ENCODE results near the gene AIG1.
A peak's percentile ranks its signal among the peaks of the same experiment; 100 is the strongest.
"Not testable (repeated sequence)": the region's sequence is repeated elsewhere in the genome, so short reads cannot be mapped to it uniquely, and the experiment has no call there.

The AIG1 gene

GRCh38 chr6:143241111-143241510 lies 180.4 kb downstream of the AIG1 start:
- DNase-seq, result no peak

GRCh38 chr6:143241911-143242310 lies 181.2 kb downstream of the AIG1 start:
- DNase-seq, result no peak

- DNase-seq, result no peak
Observed at GRCh38 chr6:143243786-143244185, 183.1 kb downstream of the AIG1 start.

GRCh38 chr6:143245656-143246055 lies 185.0 kb downstream of the AIG1 start:
- DNase-seq, result no peak

DNA sequence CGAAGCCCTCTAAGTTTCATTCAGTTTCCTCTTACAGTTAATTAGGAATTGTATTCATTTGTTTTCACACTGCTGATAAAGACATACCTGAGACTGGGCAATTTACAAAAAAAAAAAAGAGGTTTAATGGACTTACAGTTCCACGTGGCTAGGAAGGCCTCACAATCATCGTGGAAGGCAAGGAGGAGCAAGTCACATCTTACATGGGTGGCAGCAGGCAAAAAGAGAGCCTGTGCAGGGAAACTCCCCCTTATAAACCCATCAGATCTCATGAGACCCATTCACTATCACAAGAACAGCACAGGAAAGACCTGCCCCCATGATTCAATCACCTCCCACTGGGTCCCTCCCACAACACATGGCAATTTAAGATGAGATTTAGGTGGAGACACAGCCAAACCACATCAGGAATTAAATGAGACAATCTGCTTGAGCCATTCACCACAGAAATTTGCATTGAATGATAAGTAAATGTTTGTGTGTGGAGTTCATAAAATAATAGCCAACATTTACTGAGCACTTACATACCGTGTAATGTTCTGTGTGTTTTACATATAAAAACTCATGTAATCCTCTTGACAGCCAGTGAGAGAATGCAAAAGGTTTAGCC lies 185.6 kb downstream of the AIG1 start:
- DNase-seq, result not testable (repeated sequence)

GRCh38 chr6:143247586-143247985 lies 186.9 kb downstream of the AIG1 start:
- DNase-seq, result no peak

- no peak for DNase-seq
Observed at GRCh38 chr6:143248359-143248758, 187.7 kb downstream of the AIG1 start.

GRCh38 chr6:143251288-143251687 lies 190.6 kb downstream of the AIG1 start:
- DNase-seq, result no peak

DNA sequence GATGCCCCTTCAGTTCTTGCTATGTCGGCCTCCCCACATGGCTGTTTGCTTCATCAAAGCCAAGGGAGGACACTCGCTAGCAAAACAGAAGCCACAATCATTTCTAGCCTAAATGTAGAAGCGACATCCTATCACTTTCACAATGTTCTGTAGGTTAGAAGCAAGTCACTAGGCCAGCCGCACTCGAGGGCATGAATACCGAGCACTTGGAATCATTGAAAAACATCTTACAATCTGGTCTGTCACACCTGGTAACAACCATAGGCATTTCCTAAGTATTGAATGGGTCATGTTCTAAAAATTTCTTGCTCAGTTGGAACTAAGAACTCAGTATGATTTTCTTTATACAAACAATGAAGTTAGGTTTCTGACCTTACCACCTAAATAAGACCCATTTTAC lies 192.3 kb downstream of the AIG1 start:
- DNase-seq, result no peak

DNA sequence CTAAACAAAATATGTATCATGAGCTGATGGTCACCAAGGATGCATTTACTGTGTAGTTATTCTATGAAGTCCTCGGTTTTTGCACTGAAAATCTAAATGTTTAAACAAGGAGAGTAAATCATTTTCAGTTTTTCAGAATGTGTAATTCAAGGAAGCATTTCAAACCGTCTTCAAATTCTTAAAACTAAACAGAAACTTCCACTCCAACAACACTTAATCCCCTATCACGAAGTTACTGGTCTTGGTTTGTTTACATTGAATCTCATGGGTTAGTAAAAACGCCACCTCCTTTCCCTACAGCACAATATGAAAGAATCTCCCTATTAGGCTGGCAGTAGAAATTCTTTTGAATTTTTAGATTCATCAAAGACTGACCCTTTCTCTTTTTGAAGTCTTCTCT lies 192.9 kb downstream of the AIG1 start:
- DNase-seq, result no peak

- peak; percentile 28 to 54 for DNase-seq
Observed at GRCh38 chr6:143258945-143259344, 198.3 kb downstream of the AIG1 start.

- no peak for DNase-seq
Observed at GRCh38 chr6:143260857-143261256, 200.2 kb downstream of the AIG1 start.

DNA sequence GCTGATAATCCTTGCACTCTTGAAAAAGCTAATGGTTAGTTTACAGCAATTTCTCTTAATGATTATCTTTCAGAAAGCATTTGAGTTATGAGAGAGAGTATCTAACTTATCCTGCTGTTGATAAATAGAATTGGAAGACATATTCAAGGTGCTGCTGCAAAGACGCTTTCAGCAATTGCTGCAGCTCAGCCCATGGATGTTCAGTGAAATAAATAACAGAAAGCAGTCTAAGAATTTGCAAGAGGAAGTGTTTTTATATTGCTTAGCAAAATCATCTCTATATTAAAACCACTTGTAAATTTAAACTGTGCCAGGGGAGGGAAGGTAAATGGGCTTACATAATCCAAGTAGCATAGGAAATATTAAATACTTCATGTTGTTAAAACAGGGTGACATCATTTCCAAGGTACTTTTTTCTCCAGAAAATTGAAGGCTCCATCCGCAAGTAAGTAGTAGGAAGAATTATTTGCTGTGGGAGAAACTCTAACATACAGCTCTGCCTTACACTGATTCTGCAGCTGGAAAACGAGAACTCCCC lies 201.3 kb downstream of the AIG1 start:
- DNase-seq, result no peak

DNA sequence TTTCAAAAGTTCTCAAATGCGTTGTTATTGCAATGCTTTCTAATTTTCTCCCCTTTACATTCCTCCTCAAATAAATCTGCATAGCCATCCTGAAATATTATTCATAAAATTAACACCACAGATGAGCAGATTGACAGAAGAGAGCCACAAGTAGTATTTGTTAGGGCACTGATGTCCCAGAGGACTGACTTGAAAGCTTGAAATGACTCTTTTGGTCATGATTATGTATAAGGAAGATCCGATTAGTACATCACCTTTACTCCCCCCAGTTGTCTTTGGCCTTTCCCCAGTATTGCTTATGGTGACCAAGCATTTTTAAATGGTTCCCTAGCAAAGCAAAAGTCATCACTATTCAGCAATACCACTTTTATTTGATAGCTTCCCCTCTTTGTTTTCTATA lies 202.2 kb downstream of the AIG1 start:
- no peak for DNase-seq

DNA sequence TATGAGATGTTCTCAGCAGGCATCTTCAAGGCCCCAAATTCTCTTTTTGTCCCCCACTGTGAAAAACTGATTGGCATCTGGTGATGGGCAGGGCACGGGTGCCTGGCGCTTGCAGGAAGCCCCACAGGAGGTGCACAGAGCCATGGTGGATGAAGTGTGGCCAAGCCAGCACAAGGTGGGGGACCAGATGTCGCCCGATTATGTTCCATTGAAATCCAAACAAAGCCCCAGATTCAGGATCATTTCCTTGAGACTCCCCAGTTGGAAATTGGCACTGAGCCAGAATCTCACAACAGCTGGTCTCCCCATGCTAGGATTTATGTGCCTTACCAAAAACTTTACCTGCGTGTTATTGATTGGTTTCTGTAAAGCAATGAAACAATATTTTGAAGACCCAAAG lies 203.7 kb downstream of the AIG1 start:
- no peak for DNase-seq

DNA sequence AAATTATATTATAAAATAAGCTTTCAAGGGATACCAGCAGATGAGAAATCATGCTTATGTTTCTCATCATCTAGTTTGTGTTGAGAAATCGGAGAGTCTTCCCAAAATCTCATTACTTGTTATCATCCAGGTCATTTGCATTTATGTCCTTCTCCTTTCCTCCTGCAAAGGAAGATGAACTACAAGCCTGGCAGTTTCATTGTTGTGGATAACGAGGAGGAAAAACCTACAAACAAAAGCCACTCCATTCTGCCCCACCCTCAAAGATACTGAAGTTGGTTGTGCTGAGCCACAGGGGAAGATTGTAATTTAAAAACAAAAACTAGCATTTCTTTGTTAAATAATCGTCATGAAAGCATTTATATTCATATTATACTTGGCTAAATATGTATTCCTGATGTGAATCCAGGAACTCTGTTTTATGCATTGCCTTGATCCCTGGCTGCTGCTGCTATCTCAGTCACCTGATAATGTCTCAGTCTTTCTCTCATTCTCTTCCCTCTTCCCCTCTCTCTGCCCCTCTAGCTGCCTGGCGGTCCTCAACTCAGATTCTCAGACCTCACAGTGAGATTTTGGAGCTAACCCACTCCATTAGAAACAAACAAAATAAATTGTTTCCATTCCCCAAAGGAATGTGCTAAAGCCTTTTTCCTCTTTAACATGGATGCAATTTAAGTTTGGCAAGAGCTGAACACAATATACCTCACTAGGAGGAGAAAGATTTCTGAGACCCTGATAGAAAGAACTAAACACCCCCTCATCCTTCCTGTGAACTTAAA lies 204.5 kb downstream of the AIG1 start:
- DNase-seq, result no peak

GRCh38 chr6:143267760-143268159 lies 207.1 kb downstream of the AIG1 start:
- DNase-seq, result no peak

GRCh38 chr6:143268439-143268838 lies 207.8 kb downstream of the AIG1 start:
- DNase-seq, result no peak

DNA sequence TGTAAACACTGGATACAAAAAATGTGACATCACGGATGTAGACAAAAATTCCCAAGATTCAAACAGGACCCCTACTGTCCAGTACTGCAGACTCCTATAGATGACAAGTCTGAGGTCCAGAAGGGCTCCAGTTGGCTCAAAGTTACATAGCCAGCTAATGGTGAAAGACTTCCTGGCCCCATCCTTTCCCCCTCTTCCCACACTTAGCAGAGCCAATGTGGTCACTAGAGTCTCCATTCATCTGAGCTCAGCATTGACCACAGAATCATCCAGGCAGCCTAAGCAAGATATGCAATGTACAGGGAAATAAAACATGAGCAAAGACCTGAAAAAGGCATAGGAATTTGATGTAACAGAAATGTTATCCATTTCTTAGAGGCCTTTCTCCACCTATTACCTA lies 209.3 kb downstream of the AIG1 start:
- no peak for DNase-seq

GRCh38 chr6:143271024-143271423 lies 210.3 kb downstream of the AIG1 start:
- DNase-seq, result no peak

- peak; percentile 61 to 64 for DNase-seq
Observed at GRCh38 chr6:143276436-143276835, 215.7 kb downstream of the AIG1 start.

DNA sequence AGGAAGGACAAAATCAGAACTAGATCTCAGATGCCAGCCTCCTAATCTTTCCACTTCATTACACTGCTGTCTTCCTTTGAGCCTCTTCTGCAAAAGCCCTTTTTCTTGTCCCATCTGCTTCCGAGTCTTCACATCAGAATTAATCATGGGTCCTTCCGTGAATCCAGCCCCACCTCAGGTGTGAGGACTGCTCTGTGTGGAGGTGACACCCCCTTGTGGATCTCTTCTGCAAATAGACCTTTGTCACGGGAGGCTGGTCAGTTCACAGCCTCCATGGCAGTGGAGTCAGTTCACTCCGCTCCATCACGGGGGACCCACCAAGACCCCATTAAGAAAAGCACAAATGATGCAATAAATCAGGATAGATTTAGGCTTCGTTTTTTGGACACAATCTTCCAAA lies 218.7 kb downstream of the AIG1 start:
- DNase-seq, result peak; percentile 15 to 19

DNA sequence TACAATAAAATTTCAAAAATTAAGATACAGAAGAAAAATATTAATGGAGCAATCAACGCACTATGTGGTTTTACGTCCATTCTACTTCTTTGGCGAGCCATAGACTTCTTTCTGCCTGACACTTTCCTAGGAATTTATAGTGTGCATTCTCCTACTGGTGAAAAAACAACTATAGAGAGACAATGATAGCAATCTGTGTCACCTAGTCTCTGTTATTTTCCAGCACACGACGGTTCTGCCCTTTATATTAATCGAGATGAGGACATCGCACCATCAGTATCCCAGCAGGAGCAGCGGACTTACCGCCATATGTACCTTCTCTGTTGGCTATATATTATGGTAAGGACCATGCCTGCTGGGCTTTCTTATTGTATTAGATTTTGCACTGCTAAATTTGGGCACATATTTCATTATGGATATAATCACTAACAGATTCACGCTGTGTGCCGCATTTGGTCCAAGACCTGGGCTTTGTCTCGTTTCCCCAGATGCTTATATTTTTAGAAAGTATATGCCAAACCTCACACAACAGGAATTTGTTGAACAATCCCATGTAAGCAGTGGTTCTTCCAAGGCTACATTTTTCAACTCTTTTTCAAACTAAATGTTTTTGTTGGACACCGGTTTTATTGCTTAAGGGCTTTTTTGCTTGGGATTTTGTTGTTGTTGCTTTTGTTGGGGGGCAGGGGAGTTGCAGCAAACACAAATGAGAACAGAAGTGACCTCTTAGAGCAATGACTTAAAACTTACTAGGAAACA lies 223.4 kb downstream of the AIG1 start:
- DNase-seq, result no peak
